ENCODE measurements around the gene TPH2. TPM values are rescaled to one million over a fixed set of nuclear protein-coding genes. Genes with fewer than 3 reads are reported as not detected.
A peak's percentile ranks its signal among the peaks of the same experiment; 100 is the strongest.

TPH2 gene
- total and polyA plus RNA-seq, 4 donors: 0.11 to 1.8 (median 0.45) TPM

DNA sequence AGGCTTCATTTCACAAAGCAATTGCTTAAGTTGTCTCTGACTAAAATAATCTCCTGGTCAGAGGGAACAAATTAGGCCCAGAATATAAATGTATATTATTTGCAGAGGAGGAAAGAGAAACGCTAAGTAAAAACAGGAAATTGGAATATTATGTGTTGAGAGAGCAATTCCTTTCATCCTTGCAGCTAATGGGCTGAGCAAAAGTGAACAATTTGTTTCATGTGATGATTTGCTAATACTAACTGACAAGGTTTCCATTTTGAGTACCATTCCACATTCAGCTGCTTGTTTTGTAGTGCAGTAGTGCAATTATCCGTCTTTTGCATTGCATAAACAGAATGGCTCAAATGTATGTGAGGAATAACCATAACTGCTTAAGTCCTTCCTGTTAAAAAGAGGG is 103.2 kb downstream of the TPH2 start:
- no CpG with 5 or more reads among the region's 2 CpGs for WGBS (ENCODE audit: insufficient coverage)
- Histone ChIP-seq H3K36me3 (ENCODE audit: control insufficient read depth, insufficient read depth, low read length) (no peaks in the 10 kb centered on the region), H3K27me3 (ENCODE audit: control insufficient read depth, insufficient read depth, low read length) (no peaks in the 10 kb centered on the region), H3K9me3 (ENCODE audit: control insufficient read depth, insufficient read depth, low read length) (no peaks in the 10 kb centered on the region), H3K4me1 (ENCODE audit: control insufficient read depth, insufficient read depth, low read length) (no peaks in the 10 kb centered on the region), H3K4me3 (ENCODE audit: low read depth, low read length) (no peak overlapping the region), H3K27ac (ENCODE audit: low read depth, low read length) (no peak overlapping the region)
- no peak for DNase-seq (ENCODE audit: low read depth in 4 of 6, low spot score in 6 of 6)

DNA sequence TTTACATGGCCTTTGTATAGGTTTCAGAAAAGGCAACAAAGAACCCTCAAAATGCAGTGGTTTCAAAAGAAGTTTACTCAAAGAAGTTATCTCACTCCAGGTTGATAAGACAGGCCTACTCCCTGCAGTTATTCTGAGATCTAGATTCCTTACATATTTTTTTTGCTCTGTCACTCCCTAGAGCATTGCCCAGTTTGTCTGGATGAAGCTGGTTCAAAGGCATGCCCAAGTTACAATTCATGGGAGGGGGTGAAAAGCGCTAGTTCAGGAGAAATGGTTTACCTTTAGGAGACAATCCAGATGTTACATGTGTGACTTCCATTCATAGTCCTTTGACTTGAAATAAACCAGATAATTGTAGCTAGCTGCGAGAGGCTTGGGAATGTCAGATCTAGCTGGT is 115.0 kb downstream of the TPH2 start:
- H3K27me3 ChIP-seq (ENCODE audit: control insufficient read depth, insufficient read depth, low read length): no peaks in the 10 kb centered on the region
- no peak for DNase-seq (ENCODE audit: low read depth in 4 of 6, low spot score in 6 of 6)
- H3K9me3 ChIP-seq (ENCODE audit: control insufficient read depth, insufficient read depth, low read length): no peaks in the 10 kb centered on the region
- WGBS (ENCODE audit: insufficient coverage): 88% methylated on average over 1 of the region's 2 CpGs
- H3K36me3 ChIP-seq (ENCODE audit: control insufficient read depth, insufficient read depth, low read length): no peaks in the 10 kb centered on the region
- H3K4me3 ChIP-seq (ENCODE audit: low read depth, low read length): no peak overlapping the region
- H3K4me1 ChIP-seq (ENCODE audit: control insufficient read depth, insufficient read depth, low read length): no peaks in the 10 kb centered on the region
- no peak overlapping the region for H3K27ac ChIP-seq (ENCODE audit: low read depth, low read length)

DNA sequence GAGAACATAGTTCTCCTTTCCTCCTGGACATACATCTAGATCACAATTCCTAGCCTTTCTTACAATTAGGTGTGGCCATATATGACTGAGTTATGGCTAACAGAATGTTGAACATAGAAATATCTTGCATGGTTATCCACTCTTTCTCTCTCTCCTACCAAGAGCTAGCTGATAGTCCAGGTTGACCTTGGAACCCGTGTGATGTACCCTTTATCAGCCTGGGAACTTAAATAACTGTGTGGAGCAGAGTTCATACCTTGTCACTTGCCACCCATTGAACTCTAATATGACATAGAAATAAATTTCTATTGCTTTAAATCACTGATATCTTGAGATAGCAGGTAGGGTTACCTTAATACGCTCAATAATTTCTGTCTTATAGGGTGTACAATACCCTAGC is 115.9 kb downstream of the TPH2 start:
- Histone ChIP-seq H3K4me3 (ENCODE audit: low read depth, low read length) (no peak overlapping the region), H3K9me3 (ENCODE audit: control insufficient read depth, insufficient read depth, low read length) (no peaks in the 10 kb centered on the region), H3K36me3 (ENCODE audit: control insufficient read depth, insufficient read depth, low read length) (no peaks in the 10 kb centered on the region), H3K27me3 (ENCODE audit: control insufficient read depth, insufficient read depth, low read length) (no peaks in the 10 kb centered on the region), H3K27ac (ENCODE audit: low read depth, low read length) (no peak overlapping the region), H3K4me1 (ENCODE audit: control insufficient read depth, insufficient read depth, low read length) (no peaks in the 10 kb centered on the region)
- DNase-seq (ENCODE audit: low read depth in 4 of 6, low spot score in 6 of 6): no peak
- WGBS (ENCODE audit: insufficient coverage): no CpG with 5 or more reads among the region's 2 CpGs

DNA sequence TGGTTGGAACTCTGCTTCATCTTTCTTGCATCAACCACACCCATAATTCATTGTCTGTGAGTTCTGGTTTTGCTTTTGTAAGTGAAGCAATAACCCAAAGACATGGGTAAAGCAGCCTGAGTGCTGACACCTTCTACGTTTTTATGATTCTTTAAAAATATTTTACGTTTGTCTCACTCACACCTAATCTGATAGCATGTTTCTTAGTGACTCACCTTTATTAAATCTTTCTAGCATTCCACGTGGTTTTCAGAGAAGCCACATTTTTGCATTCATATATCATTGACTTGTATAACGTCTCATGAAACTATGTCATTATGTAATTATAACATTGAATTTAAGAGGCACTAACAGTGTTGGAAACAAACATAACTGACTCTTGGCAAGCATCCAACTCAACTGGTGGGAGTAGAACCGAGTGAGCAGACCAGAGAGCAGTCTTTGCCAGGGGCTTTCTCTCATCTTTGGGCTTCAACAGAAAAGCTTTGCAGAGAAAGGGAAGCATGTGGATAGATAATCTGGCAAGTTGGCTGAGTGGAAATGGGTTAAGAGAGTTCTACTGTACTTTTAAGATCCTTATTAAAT is 118.8 kb downstream of the TPH2 start:
- Histone ChIP-seq H3K4me3 (ENCODE audit: low read depth, low read length) (no peak overlapping the region), H3K27me3 (ENCODE audit: control insufficient read depth, insufficient read depth, low read length) (no peaks in the 10 kb centered on the region), H3K9me3 (ENCODE audit: control insufficient read depth, insufficient read depth, low read length) (no peaks in the 10 kb centered on the region), H3K4me1 (ENCODE audit: control insufficient read depth, insufficient read depth, low read length) (no peaks in the 10 kb centered on the region), H3K36me3 (ENCODE audit: control insufficient read depth, insufficient read depth, low read length) (no peaks in the 10 kb centered on the region), H3K27ac (ENCODE audit: low read depth, low read length) (no peak overlapping the region)
- 61% methylated on average over 3 of the region's 5 CpGs for WGBS (ENCODE audit: insufficient coverage)
- DNase-seq (ENCODE audit: low read depth in 4 of 6, low spot score in 6 of 6): peak in 2 of 6 donors; percentile 13 to 59

DNA sequence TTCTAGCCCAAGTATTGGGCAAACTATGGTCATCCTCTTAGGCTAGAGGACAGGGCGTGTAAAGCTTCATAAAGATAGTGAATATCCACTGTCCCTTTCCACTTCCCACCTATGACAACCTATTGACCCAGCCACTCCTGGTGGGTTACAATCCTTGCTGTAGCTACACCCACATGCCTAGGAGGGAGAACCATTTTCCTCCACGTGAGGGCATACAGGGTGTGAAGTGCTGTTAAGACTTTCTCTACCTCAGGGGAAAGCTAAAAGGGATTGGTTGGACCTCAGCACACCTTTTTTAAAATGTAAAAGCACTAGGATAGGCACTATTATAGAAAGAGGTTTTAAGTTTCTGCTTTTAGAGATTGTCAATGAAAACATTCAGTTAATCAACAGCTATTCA is 124.4 kb downstream of the TPH2 start:
- DNase-seq (ENCODE audit: low read depth in 4 of 6, low spot score in 6 of 6): no peak
- H3K4me1 ChIP-seq (ENCODE audit: control insufficient read depth, insufficient read depth, low read length): no peaks in the 10 kb centered on the region
- no peak overlapping the region for H3K27ac ChIP-seq (ENCODE audit: low read depth, low read length)
- H3K27me3 ChIP-seq (ENCODE audit: control insufficient read depth, insufficient read depth, low read length): no peaks in the 10 kb centered on the region
- WGBS (ENCODE audit: insufficient coverage): 80% methylated on average over 1 of the region's 2 CpGs
- H3K4me3 ChIP-seq (ENCODE audit: low read depth, low read length): no peak overlapping the region
- no peaks in the 10 kb centered on the region for H3K9me3 ChIP-seq (ENCODE audit: control insufficient read depth, insufficient read depth, low read length)
- H3K36me3 ChIP-seq (ENCODE audit: control insufficient read depth, insufficient read depth, low read length): no peaks in the 10 kb centered on the region

DNA sequence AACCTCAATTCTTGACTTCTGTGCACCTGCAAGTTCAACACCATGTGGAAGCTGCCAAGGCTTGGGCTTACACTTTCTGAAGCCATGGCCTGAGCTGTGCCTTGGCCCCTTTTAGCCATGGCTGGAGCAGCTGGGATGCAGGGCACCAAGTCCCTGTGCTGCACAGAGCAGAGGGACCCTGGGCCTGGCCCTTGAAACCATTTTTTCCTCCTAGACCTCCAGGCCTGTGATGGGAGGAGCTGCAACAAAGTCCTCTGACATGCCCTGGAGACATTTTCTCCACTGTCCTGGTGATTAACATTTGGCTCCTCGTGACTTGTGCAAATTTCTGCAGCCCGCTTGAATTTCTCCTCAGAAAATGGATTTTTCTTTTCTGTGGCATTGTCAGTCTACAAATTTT is 132.4 kb downstream of the TPH2 start:
- DNase-seq (ENCODE audit: low read depth in 4 of 6, low spot score in 6 of 6): no peak
- 100% methylated on average over 2 of the region's 2 CpGs for WGBS (ENCODE audit: insufficient coverage)
- no peaks in the 10 kb centered on the region for H3K27me3 ChIP-seq (ENCODE audit: control insufficient read depth, insufficient read depth, low read length)
- peaks cover 9% of the 10 kb centered on the region for H3K9me3 ChIP-seq (ENCODE audit: control insufficient read depth, insufficient read depth, low read length)
- H3K4me3 ChIP-seq (ENCODE audit: low read depth, low read length): no peak overlapping the region
- no peak overlapping the region for H3K27ac ChIP-seq (ENCODE audit: low read depth, low read length)
- H3K36me3 ChIP-seq (ENCODE audit: control insufficient read depth, insufficient read depth, low read length): no peaks in the 10 kb centered on the region
- no peaks in the 10 kb centered on the region for H3K4me1 ChIP-seq (ENCODE audit: control insufficient read depth, insufficient read depth, low read length)

DNA sequence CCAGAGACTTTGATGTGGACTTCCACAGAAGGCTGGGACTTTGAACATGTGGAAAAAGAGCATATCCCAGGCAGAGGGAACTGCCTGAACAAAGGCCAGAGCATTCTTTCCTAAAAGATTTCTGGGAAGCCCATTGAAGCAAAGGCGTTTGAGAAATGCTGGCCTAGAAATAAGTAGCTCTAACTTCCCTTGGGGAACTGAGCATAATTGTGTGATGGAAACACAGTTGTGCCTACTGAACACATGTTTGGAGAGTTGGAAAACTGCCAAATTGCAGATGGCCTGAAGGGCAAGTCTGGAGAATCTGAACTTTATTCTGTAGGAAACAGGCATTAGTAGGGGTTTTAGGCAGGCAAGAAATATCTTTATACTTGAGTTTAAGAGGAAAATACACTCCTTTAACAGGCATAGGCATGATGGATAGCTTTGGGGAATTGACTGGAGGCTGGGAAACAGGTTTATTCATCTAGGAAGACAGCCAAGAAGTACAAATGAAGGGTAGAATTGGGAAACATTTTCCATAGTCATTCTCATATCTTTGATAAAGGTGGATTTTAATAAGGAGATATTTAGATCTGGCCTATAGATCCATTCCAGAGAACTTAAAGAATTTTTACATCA is 134.1 kb downstream of the TPH2 start:
- no peak overlapping the region for H3K4me3 ChIP-seq (ENCODE audit: low read depth, low read length)
- peaks cover 9% of the 10 kb centered on the region for H3K9me3 ChIP-seq (ENCODE audit: control insufficient read depth, insufficient read depth, low read length)
- no peaks in the 10 kb centered on the region for H3K36me3 ChIP-seq (ENCODE audit: control insufficient read depth, insufficient read depth, low read length)
- H3K27me3 ChIP-seq (ENCODE audit: control insufficient read depth, insufficient read depth, low read length): no peaks in the 10 kb centered on the region
- H3K27ac ChIP-seq (ENCODE audit: low read depth, low read length): peak overlapping the region; percentile 26
- no peaks in the 10 kb centered on the region for H3K4me1 ChIP-seq (ENCODE audit: control insufficient read depth, insufficient read depth, low read length)
- DNase-seq (ENCODE audit: low read depth in 4 of 6, low spot score in 6 of 6): peak in 2 of 6 donors; percentile 66 to 67
- WGBS (ENCODE audit: insufficient coverage): 7% methylated on average over 1 of the region's 1 CpG

DNA sequence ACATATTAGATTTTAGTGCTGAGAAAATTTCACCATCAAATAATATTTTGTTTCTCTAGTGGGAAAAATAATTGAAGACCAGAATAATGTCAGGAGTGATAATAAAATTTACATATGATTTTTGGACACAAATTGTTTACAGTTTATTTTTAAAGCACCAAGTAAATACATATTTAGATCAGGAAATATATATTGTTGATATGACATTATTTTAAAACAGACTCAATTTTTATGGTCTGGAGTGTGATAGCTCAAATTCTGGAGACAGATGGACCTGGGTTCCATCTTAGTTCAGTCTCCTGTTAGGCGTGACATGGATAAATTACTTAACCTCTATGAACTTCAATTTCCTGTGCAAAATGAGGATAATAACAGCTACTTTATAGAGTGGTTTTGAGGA is 135.4 kb downstream of the TPH2 start:
- no peaks in the 10 kb centered on the region for H3K36me3 ChIP-seq (ENCODE audit: control insufficient read depth, insufficient read depth, low read length)
- WGBS (ENCODE audit: insufficient coverage): no CpG with 5 or more reads among the region's 1 CpG
- peaks cover 9% of the 10 kb centered on the region for H3K9me3 ChIP-seq (ENCODE audit: control insufficient read depth, insufficient read depth, low read length)
- DNase-seq (ENCODE audit: low read depth in 4 of 6, low spot score in 6 of 6): no peak
- no peaks in the 10 kb centered on the region for H3K4me1 ChIP-seq (ENCODE audit: control insufficient read depth, insufficient read depth, low read length)
- no peak overlapping the region for H3K4me3 ChIP-seq (ENCODE audit: low read depth, low read length)
- no peaks in the 10 kb centered on the region for H3K27me3 ChIP-seq (ENCODE audit: control insufficient read depth, insufficient read depth, low read length)
- no peak overlapping the region for H3K27ac ChIP-seq (ENCODE audit: low read depth, low read length)

DNA sequence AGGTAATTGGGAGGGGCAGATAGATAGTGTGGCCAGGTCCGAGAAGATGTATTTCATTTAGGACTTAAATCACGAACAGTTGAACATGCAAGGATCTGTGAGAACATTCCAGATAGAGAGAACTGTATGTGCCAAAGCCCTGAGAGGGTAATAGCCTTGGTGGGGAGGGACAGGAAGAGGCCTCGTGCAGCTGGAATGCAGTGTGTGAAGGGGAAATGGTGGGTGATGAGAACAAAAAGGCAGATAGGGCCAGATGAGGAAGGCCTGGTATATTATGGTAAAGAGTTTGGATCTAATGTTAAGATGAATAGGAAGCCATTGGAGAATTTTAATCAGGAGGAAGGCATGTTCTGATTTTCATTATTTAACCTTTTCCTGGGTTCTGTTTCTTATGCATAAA is 136.3 kb downstream of the TPH2 start:
- Histone ChIP-seq H3K4me1 (ENCODE audit: control insufficient read depth, insufficient read depth, low read length) (no peaks in the 10 kb centered on the region), H3K36me3 (ENCODE audit: control insufficient read depth, insufficient read depth, low read length) (no peaks in the 10 kb centered on the region), H3K9me3 (ENCODE audit: control insufficient read depth, insufficient read depth, low read length) (peaks cover 9% of the 10 kb centered on the region), H3K27ac (ENCODE audit: low read depth, low read length) (no peak overlapping the region), H3K4me3 (ENCODE audit: low read depth, low read length) (no peak overlapping the region), H3K27me3 (ENCODE audit: control insufficient read depth, insufficient read depth, low read length) (no peaks in the 10 kb centered on the region)
- 76% methylated on average over 3 of the region's 3 CpGs for WGBS (ENCODE audit: insufficient coverage)
- no peak for DNase-seq (ENCODE audit: low read depth in 4 of 6, low spot score in 6 of 6)

DNA sequence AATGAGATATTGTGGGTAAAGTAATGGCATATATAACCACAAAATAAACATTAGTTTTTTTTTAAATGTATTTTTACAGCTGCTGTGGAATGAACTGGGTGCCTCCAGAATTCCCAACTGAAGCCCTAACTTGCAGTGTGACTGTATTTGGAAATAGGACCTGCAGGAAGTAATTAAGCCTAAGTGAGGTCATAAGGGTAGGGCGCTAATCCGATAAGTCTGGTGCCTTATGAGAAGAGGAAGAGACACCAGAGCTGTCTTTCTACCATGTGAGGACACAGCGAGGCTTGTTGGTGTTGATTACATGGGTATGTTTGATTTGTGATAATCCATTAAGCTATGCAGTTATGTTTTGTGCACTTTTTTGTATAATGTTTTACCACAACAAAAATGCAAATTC is 136.8 kb downstream of the TPH2 start:
- WGBS (ENCODE audit: insufficient coverage): 91% methylated on average over 2 of the region's 3 CpGs
- H3K27me3 ChIP-seq (ENCODE audit: control insufficient read depth, insufficient read depth, low read length): no peaks in the 10 kb centered on the region
- no peak overlapping the region for H3K27ac ChIP-seq (ENCODE audit: low read depth, low read length)

More for the DNA sequence above, 136.8 kb downstream of the TPH2 start:
- Histone ChIP-seq H3K36me3 (ENCODE audit: control insufficient read depth, insufficient read depth, low read length) (no peaks in the 10 kb centered on the region), H3K4me1 (ENCODE audit: control insufficient read depth, insufficient read depth, low read length) (no peaks in the 10 kb centered on the region), H3K4me3 (ENCODE audit: low read depth, low read length) (no peak overlapping the region), H3K9me3 (ENCODE audit: control insufficient read depth, insufficient read depth, low read length) (peaks cover 8% of the 10 kb centered on the region)
- no peak for DNase-seq (ENCODE audit: low read depth in 4 of 6, low spot score in 6 of 6)

Measured in spinal cord (tissue), 10 donors.